ENCODE data around the gene ZBED3.
A peak's percentile ranks its signal among the peaks of the same experiment; 100 is the strongest.
"Not testable (repeated sequence)": the region's sequence is repeated elsewhere in the genome, so short reads cannot be mapped to it uniquely, and the experiment has no call there.

The ZBED3 gene, protein sequence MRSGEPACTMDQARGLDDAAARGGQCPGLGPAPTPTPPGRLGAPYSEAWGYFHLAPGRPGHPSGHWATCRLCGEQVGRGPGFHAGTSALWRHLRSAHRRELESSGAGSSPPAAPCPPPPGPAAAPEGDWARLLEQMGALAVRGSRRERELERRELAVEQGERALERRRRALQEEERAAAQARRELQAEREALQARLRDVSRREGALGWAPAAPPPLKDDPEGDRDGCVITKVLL

DNA sequence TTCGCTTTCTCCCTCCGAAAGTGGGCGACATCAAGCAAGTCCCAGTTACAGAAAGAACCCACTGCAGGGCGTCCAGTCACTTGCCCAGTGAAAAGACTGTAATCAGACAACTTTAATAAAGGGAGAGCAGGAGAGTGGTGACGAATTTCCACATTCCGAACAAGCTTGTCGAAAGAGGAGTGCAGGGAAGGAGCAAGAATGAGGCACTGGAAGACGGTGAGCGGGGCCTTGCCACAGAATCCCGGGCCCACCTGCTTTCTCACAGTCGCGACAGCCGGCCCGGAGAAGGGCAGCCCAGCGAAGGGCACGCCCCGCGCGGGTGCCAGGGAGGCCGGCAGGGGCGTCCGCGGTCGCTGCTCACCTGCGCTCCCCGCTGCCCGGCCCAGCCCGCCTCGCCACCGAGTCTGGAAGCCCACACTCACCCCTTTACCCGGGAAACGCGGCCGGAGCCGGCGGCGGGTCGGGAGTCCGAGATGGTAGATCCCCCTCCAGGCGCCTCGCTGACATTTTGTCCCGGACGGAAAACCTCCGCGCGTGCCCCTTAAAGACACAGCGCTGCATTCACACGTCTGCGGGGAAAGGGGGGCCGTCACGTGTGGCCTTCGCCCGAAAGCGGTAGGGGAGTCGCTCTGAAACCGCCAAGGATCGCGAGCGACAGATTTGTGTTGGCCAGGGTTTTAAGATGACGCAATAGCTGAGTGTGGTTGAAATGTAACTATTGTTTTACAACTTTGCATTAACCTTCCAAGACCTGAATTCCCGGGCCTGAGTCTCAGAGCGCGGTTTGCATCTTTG is at the start of gene ZBED3:
Gene ZBED3 (minus strand): TSS at position 597 of the 795 bp plus-strand sequence. CDS start 9,407 bp downstream, outside the sequence.
- peaks cover 7% of the 10 kb centered on the region for H3K4me1 Mint-ChIP-seq (ENCODE audit: low read depth)
- no peak within 1 kb of the TSS for H3K27ac Mint-ChIP-seq
- H3K4me3 Mint-ChIP-seq = peak within 1 kb of the TSS; percentile 78
- peaks cover 2% of the 10 kb centered on the region for H3K36me3 Mint-ChIP-seq (ENCODE audit: low read depth)
- H3K9me3 Mint-ChIP-seq = no peaks in the 10 kb centered on the region
- DNase-seq (ENCODE audit: low spot score) = peak; percentile 39
- H3K27me3 Mint-ChIP-seq (ENCODE audit: low read depth) = peaks cover 4% of the 10 kb centered on the region

DNA sequence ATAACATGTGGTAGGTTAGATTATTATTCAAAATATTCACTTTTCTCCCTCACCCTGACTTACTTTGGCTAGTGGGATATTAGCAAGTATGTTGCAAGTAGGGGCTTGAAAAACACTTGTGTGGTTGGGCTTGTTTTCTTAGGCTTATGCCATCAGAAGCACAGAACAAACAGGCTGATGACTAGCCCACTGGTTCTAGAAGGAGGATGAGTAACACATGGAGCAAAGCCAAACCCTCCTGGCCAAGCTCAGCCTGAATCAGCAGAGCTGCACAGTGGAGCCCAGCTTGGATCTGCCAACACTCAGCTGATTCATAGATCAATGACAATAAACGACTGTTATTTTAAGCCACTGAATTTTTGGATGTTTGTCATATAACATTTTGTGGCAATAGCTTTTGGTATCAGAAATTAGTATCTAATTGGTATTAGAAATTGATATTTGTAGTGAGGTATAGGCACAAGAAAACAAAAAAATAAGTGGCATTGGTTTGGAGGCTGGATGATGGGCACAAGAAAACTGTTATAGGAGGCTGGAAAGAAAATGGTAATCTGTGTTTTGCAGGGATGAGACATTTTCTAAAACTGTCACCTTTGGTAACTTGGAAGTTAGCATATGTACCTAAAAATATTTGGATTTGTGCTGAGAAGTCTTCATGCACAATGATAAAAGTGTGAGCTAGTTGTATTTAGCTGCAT is 46.1 kb upstream of the ZBED3 start:
- Mint-ChIP-seq H3K4me1 (ENCODE audit: low read depth) (no peaks in the 10 kb centered on the region), H3K36me3 (ENCODE audit: low read depth) (no peaks in the 10 kb centered on the region), H3K27me3 (ENCODE audit: low read depth) (peaks cover 19% of the 10 kb centered on the region), H3K9me3 (no peaks in the 10 kb centered on the region), H3K4me3 (no peak overlapping the region), H3K27ac (no peak overlapping the region)
- no peak for DNase-seq (ENCODE audit: low spot score)

DNA sequence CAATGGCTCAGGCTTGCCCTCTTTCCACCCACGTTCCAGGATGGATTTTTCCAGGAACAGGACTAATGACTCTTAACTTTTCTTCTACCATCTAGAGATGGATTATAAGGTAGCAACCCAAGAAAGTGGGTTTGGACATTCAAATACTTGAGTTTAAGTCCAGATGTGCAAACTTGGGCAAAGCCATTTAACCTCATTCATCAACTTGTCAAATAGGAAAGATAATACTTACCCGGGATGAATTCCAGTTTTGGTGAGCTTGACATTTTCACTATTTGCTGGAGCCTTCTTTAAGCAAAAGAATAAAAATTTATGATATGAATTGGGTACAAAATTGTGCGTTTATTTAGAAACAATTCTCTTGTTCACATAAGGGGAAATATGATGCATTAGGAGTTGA is 44.3 kb upstream of the ZBED3 start:
- H3K4me3 Mint-ChIP-seq = no peak overlapping the region
- H3K9me3 Mint-ChIP-seq = no peaks in the 10 kb centered on the region
- H3K27ac Mint-ChIP-seq = no peak overlapping the region
- no peak for DNase-seq (ENCODE audit: low spot score)
- no peaks in the 10 kb centered on the region for H3K36me3 Mint-ChIP-seq (ENCODE audit: low read depth)
- H3K4me1 Mint-ChIP-seq (ENCODE audit: low read depth) = no peaks in the 10 kb centered on the region
- H3K27me3 Mint-ChIP-seq (ENCODE audit: low read depth) = peaks cover 14% of the 10 kb centered on the region

DNA sequence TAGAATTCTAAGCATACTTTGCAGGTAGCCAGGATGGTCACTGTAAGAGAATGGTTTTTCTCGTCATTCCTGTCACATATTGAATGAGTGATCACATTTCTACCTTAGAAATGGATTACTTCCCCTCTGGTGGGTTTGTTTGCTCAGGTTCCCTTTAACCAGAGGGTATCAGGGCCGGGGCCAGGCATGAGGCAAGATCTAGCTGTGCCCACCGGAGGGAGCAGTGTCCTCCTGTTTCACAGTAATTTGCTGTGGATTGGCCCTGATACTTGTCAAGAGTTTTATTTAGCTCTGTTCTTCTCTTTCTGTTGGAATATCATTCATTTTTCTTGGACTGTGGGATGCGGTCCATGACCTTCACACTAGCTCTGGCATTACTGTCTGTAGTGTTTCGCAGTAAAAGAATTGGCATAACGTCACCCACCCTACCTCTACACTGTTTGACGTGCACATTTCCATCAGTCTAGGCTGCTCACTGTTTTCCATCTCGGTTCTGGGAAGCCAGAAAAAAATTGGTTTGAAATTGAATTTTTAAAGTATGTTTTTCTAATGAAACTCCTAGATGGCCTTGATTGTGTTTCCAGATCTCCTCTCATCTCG is 42.4 kb upstream of the ZBED3 start:
- DNase-seq (ENCODE audit: low spot score) = no peak
- no peaks in the 10 kb centered on the region for H3K36me3 Mint-ChIP-seq (ENCODE audit: low read depth)
- no peak overlapping the region for H3K4me3 Mint-ChIP-seq
- H3K27me3 Mint-ChIP-seq (ENCODE audit: low read depth) = peaks cover 11% of the 10 kb centered on the region
- H3K4me1 Mint-ChIP-seq (ENCODE audit: low read depth) = no peaks in the 10 kb centered on the region
- no peaks in the 10 kb centered on the region for H3K9me3 Mint-ChIP-seq
- H3K27ac Mint-ChIP-seq = no peak overlapping the region

DNA sequence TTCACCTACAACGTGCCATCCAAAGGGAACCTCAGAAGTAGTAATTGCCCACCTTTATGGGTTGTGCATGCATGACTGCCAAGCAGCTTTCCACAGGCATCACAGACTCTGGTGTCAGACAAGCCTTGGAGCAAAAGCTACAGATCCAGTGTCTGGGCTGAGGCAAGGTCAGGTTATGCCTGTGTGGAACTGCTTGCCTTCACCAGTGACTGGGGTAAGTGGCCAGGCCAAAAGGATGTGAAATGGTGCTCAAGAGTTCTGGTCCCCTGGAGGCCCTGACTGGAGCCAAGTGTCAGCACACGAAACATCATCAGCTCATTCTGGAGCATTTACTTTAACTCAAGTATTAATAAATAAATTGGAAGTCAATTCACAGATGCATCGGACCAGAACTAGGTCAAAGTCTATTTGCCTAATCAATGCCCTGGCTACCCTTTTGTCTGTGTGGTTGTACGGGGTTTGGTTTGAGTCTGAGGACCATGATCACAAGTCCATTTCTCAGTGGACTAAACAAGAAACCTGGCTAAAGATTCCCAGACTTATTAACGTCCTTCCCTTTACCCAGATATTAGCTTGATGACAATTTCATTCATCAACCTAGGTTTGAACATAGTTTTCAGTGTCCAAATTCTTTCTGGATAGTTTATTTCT is 41.5 kb upstream of the ZBED3 start:
- Mint-ChIP-seq H3K4me3 (no peak overlapping the region), H3K27ac (no peak overlapping the region), H3K4me1 (ENCODE audit: low read depth) (no peaks in the 10 kb centered on the region), H3K9me3 (no peaks in the 10 kb centered on the region), H3K27me3 (ENCODE audit: low read depth) (peaks cover 14% of the 10 kb centered on the region), H3K36me3 (ENCODE audit: low read depth) (no peaks in the 10 kb centered on the region)
- no peak for DNase-seq (ENCODE audit: low spot score)

DNA sequence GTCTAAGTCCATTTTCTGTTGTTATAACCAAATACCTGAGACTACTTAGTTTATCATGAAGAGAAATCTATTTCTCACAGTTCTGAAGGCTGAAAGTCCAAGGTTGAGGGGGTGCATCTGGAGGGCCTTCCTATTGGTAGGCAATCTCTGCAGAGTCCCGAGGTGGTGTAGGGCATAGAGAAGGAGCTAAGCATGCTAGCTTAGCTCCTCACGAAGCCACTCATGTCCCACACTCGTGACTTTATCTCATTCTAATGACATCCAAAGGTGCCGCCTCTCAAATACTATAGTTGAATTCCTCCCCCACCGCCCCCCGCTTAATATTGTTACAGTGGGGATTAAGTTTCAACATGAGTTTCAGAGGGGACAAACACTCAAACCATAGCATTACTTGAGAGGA is 36.0 kb upstream of the ZBED3 start:
- DNase-seq (ENCODE audit: low spot score) = no peak
- no peaks in the 10 kb centered on the region for H3K9me3 Mint-ChIP-seq
- H3K4me1 Mint-ChIP-seq (ENCODE audit: low read depth) = no peaks in the 10 kb centered on the region
- H3K27ac Mint-ChIP-seq = no peak overlapping the region
- H3K27me3 Mint-ChIP-seq (ENCODE audit: low read depth) = peaks cover 10% of the 10 kb centered on the region
- H3K4me3 Mint-ChIP-seq = no peak overlapping the region
- H3K36me3 Mint-ChIP-seq (ENCODE audit: low read depth) = no peaks in the 10 kb centered on the region

DNA sequence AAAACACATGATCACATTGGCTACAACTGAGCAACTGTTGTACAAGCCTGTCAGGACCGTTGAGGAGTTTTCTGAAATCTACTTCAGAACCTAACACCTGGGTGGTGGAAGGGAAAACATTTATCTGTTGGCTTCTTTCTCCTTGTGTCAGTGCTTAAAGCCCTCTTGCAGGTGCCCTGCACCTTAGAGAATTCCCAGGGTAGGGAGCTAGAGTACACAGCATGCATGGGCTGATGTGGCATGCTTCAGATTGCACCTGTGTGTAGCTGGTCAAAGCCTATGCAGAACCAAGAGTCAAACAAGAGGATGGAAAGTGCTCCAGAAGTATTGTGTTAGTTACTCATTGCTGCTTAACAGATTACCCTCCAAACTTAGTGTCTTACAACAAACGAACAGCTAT is 33.6 kb upstream of the ZBED3 start:
- Mint-ChIP-seq H3K27me3 (ENCODE audit: low read depth) (peaks cover 10% of the 10 kb centered on the region), H3K4me3 (no peak overlapping the region), H3K27ac (no peak overlapping the region), H3K36me3 (ENCODE audit: low read depth) (no peaks in the 10 kb centered on the region), H3K9me3 (no peaks in the 10 kb centered on the region), H3K4me1 (ENCODE audit: low read depth) (no peaks in the 10 kb centered on the region)
- DNase-seq (ENCODE audit: low spot score) = no peak

DNA sequence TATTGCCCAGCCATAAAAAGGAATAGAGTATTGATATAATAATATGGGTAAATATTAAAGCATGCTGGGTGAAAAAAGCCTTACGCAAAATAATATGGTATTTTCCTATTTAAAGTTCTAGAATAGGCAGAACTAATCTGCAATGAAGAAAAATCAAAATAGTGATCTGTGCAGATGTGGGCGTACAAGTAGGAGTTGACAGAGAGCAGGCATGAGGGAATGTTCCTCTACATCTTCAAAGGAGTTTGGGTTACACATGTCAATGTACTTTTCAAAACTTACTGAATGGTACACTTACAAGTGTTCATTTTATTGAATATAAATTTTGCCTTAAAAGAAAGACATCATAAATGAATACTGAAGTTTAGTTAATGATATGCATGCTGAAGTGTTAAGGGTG is 33.0 kb upstream of the ZBED3 start:
- Mint-ChIP-seq H3K4me3 (no peak overlapping the region), H3K4me1 (ENCODE audit: low read depth) (no peaks in the 10 kb centered on the region), H3K36me3 (ENCODE audit: low read depth) (no peaks in the 10 kb centered on the region), H3K27ac (no peak overlapping the region), H3K27me3 (ENCODE audit: low read depth) (peaks cover 6% of the 10 kb centered on the region), H3K9me3 (no peaks in the 10 kb centered on the region)
- DNase-seq (ENCODE audit: low spot score) = no peak

DNA sequence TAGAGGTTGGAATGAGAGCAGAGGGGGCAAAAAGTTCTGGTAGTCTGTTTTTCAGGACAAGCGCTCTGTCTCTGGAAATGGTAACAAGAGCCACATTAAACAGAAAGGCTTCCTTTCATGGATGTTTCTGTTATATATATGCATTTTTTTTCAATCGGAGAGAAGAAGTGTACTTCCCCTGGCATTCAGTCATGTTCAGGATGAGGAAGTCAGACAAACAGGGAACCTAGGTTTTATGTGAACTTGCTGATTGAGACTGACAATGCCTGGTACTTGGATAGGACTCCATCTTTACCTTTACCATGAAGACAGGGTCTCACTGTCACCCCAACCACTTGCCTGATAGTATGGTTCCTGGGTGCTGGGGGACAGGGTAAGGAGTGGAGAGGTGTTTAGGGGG is 30.1 kb upstream of the ZBED3 start:
- Mint-ChIP-seq H3K36me3 (ENCODE audit: low read depth) (no peaks in the 10 kb centered on the region), H3K27me3 (ENCODE audit: low read depth) (no peaks in the 10 kb centered on the region), H3K9me3 (peaks cover 5% of the 10 kb centered on the region), H3K27ac (no peak overlapping the region), H3K4me3 (no peak overlapping the region), H3K4me1 (ENCODE audit: low read depth) (no peaks in the 10 kb centered on the region)
- DNase-seq (ENCODE audit: low spot score) = no peak

DNA sequence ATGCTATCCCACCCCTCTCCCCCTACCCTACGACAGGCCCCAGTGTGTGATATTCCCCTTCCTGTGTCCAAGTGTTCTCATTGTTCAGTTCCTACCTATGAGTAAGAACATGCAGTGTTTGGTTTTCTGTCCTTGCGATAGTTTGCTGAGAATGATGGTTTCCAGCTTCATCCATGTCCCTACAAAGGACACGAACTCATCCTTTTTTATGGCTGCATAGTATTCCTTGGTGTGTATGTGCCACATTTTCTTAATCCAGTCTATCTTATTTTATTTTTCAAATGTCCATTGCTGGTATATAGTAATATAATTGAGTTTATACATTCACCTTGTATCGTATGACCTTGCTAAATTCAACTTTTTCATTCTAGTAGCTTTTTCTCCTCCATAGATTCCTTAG is 19.9 kb upstream of the ZBED3 start:
- H3K36me3 Mint-ChIP-seq (ENCODE audit: low read depth); H3K4me1 Mint-ChIP-seq (ENCODE audit: low read depth); DNase-seq (ENCODE audit: low spot score); H3K4me3 Mint-ChIP-seq; H3K9me3 Mint-ChIP-seq; H3K27me3 Mint-ChIP-seq (ENCODE audit: low read depth); H3K27ac Mint-ChIP-seq: not testable (repeated sequence)

DNA sequence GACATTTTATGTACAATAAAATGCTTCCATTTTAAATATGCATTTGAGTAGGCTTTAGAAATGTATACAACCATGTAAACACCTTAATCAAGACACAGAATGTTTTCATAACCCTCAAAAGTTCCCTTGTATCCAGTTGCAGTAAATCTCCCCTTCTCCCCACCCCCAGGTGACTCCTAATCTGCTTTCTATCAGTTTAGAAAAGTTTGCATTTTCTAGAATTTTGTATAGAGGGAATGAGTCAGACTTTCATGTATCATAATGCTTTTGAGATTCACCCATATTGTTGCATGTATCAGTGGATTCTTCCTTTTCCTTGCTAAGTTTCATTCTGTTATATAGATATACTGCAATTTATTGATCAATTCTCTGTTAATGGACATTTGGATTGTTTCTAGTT is 17.7 kb upstream of the ZBED3 start:
- Mint-ChIP-seq H3K36me3 (ENCODE audit: low read depth) (no peaks in the 10 kb centered on the region), H3K27ac (no peak overlapping the region), H3K4me1 (ENCODE audit: low read depth) (no peaks in the 10 kb centered on the region), H3K9me3 (no peaks in the 10 kb centered on the region), H3K27me3 (ENCODE audit: low read depth) (no peaks in the 10 kb centered on the region), H3K4me3 (no peak overlapping the region)
- DNase-seq (ENCODE audit: low spot score) = no peak

DNA sequence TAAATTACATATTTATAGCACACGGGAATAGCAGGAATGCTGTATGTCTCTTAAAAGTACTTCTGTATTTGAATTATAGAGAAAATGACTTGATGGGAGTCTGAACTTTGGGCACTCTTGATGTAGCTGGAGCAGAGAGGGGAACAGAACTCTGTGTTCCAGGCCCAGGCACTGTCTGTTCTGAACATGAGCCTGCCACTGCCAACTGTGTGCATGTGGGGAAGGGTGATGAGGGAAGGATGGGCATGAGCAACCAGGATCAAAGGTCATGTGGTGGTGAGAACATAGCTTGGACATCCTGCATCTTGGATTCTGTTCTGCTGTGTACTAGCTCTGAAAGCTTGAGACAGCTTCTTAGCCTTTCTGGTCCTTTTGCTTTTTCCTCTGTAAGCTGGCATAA is 16.4 kb upstream of the ZBED3 start:
- no peaks in the 10 kb centered on the region for H3K36me3 Mint-ChIP-seq (ENCODE audit: low read depth)
- H3K9me3 Mint-ChIP-seq = no peaks in the 10 kb centered on the region
- no peaks in the 10 kb centered on the region for H3K27me3 Mint-ChIP-seq (ENCODE audit: low read depth)
- H3K4me1 Mint-ChIP-seq (ENCODE audit: low read depth) = no peaks in the 10 kb centered on the region
- no peak overlapping the region for H3K27ac Mint-ChIP-seq
- no peak for DNase-seq (ENCODE audit: low spot score)
- H3K4me3 Mint-ChIP-seq = no peak overlapping the region

DNA sequence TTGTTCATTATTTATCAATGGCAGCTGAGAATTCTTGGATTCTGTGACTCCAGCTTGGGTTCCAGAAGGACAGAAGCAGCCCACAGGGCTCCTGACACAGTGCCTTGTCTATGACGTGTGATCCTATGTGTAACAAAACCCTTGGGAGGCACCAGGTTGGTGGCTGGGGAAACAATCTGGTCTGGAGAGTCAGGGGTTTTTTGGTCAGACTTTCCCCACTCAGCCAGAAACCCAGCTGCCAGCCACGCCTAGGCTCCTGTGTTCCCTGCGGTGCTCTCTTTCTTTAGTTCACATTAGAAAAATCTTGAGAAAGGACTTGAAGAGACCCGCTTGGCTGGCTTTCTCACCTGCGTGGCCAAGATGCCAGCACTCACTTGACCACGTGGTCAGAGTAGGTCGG is 15.5 kb upstream of the ZBED3 start:
- H3K9me3 Mint-ChIP-seq = no peaks in the 10 kb centered on the region
- H3K27me3 Mint-ChIP-seq (ENCODE audit: low read depth) = no peaks in the 10 kb centered on the region
- no peak overlapping the region for H3K27ac Mint-ChIP-seq
- no peak for DNase-seq (ENCODE audit: low spot score)
- no peak overlapping the region for H3K4me3 Mint-ChIP-seq
- H3K4me1 Mint-ChIP-seq (ENCODE audit: low read depth) = no peaks in the 10 kb centered on the region
- H3K36me3 Mint-ChIP-seq (ENCODE audit: low read depth) = no peaks in the 10 kb centered on the region

DNA sequence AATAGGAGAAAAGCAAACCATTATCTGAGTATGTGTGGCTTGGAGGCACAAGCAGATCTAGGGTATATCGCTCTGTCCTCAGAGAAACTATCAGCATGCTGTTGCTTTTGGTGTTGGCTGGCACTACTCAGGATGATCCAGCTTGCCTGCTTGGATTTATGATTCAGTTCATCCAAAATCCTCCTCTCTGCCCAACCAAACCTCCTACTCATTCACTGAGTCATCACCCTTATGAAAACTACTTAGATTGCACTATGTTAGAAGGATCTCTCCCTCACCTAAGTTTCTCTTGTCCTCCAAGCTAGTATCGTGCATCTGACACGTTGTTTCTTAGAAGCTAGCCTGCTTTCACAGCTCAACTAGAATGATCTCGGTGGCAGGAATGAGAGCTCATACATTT is 14.2 kb upstream of the ZBED3 start:
- no peak for DNase-seq (ENCODE audit: low spot score)
- Mint-ChIP-seq H3K27me3 (ENCODE audit: low read depth) (peaks cover 7% of the 10 kb centered on the region), H3K36me3 (ENCODE audit: low read depth) (no peaks in the 10 kb centered on the region), H3K4me3 (no peak overlapping the region), H3K27ac (no peak overlapping the region), H3K4me1 (ENCODE audit: low read depth) (no peaks in the 10 kb centered on the region), H3K9me3 (no peaks in the 10 kb centered on the region)
